ENCODE data around the gene MAP2K1. TPM values are rescaled to one million over a fixed set of nuclear protein-coding genes. Genes with fewer than 3 reads are reported as not detected.
"Not testable (repeated sequence)": the region's sequence is repeated elsewhere in the genome, so short reads cannot be mapped to it uniquely, and the experiment has no call there.

The MAP2K1 gene
- polyA plus RNA-seq, 1 donor from 2014 or later, result 39.7 TPM

- H3K9me3 Mint-ChIP-seq, result no peaks in the 10 kb centered on the region
- H3K36me3 Mint-ChIP-seq, result peaks cover 8% of the 10 kb centered on the region
- no peak overlapping the region for H3K27ac Mint-ChIP-seq
- no peaks in the 10 kb centered on the region for H3K27me3 Mint-ChIP-seq
- H3K4me1 Mint-ChIP-seq, result peaks cover 29 to 31% (median 30%) of the 10 kb centered on the region in 3 donors
- H3K4me3 Mint-ChIP-seq, result peak overlapping the region in 1 of 4 donors; percentile 52
Observed at GRCh38 chr15:66424963-66425612, 38.4 kb downstream of the MAP2K1 start.

DNA sequence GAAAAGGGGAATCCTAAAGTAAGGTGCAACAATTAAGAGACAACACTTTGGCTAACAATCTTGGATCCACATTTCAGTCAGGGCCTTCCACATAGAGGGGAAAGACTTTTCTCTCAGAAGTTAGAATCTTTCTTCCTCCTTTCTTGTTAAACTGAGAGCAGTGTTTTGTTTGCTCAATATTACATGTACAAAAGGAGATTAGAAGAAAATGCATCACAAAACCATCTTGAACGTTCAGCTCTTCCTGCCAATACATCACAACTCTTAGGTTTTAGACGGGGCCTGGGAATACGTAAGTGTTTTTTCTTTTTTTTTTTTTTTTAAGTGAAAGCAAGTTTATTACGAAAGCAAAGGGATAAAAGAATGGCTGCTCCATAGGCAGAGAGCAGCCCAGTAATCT, 39.1 kb downstream of the MAP2K1 start:
- no peaks in the 10 kb centered on the region for H3K9me3 Mint-ChIP-seq
- peaks cover 29 to 36% (median 31%) of the 10 kb centered on the region in 3 donors for H3K4me1 Mint-ChIP-seq
- H3K27me3 Mint-ChIP-seq, result no peaks in the 10 kb centered on the region
- peak overlapping the region in 2 of 4 donors; percentile 30 to 45 for H3K4me3 Mint-ChIP-seq
- peaks cover 8% of the 10 kb centered on the region for H3K36me3 Mint-ChIP-seq
- no peak overlapping the region for H3K27ac Mint-ChIP-seq

- peak overlapping the region in 2 of 4 donors; percentile 43 to 56 for H3K4me3 Mint-ChIP-seq
- H3K27ac Mint-ChIP-seq, result peak overlapping the region in 1 of 3 donors; percentile 14
- peaks cover 7% of the 10 kb centered on the region for H3K36me3 Mint-ChIP-seq
- H3K9me3 Mint-ChIP-seq, result no peaks in the 10 kb centered on the region
- peaks cover 17 to 43% (median 33%) of the 10 kb centered on the region in 3 donors for H3K4me1 Mint-ChIP-seq
- no peaks in the 10 kb centered on the region for H3K27me3 Mint-ChIP-seq
Observed at GRCh38 chr15:66429117-66429516, 42.4 kb downstream of the MAP2K1 start.

- Mint-ChIP-seq H3K4me3 (peak overlapping the region in 1 of 4 donors; percentile 32), H3K27ac (no peak overlapping the region), H3K27me3 (no peaks in the 10 kb centered on the region), H3K9me3 (no peaks in the 10 kb centered on the region), H3K4me1 (peaks cover 17 to 43% (median 31%) of the 10 kb centered on the region in 3 donors), H3K36me3 (peaks cover 7% of the 10 kb centered on the region)
Observed at GRCh38 chr15:66429546-66429945, 42.8 kb downstream of the MAP2K1 start.

DNA sequence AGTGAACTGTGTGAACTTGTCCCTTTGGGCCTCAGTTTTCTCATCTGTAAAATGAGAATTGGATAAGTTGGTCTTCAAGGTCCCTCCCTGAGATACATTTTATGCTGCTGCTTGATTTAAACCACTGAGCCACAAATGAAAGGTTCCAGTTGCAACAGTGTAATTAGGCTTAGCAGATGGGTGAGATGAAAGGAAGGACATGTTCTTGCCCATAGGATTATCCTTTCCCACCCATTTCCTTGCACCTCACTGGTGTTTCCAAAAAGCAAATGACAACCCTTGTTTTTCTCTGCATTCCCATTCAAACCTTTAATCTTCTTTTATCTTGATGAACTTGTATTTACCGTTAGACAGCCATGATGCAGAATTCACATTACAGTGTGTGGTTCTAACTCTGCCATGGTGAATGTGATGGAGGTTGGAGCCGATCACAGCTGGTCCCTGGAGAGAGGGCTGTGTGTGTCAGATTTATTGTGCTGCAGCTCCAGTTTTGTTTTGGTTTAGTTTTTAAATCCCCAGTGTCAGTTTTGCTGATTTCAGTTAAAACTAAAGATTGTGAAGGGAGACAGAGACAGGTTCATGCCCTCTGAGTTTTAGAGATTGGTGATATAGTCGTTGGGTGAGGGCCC, 44.0 kb downstream of the MAP2K1 start:
- H3K27me3 Mint-ChIP-seq, result no peaks in the 10 kb centered on the region
- H3K4me3 Mint-ChIP-seq, result no peak overlapping the region
- H3K9me3 Mint-ChIP-seq, result no peaks in the 10 kb centered on the region
- peaks cover 6% of the 10 kb centered on the region for H3K36me3 Mint-ChIP-seq
- peaks cover 9 to 35% (median 23%) of the 10 kb centered on the region in 3 donors for H3K4me1 Mint-ChIP-seq
- H3K27ac Mint-ChIP-seq, result peak overlapping the region in 1 of 3 donors; percentile 87

DNA sequence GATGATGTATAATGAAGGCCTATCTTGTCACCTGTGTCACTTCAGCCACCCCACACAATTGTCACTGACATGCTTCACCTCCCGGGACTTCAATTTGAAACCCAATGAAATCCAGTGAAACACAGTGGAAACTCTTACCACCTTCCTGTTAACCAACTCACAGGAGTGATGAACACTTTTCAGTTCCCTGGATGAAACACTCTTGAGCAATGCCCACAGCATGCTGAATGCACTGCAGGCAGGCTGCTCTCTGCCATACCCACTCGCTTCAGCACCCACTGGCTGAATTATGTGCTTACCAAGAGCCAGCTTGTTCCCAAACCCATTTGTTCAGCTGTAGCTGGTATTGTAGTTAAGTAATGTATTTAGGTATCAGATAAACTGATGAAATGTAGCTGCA, 47.0 kb downstream of the MAP2K1 start:
- peaks cover 11% of the 10 kb centered on the region for H3K36me3 Mint-ChIP-seq
- H3K9me3 Mint-ChIP-seq, result no peaks in the 10 kb centered on the region
- H3K27ac Mint-ChIP-seq, result no peak overlapping the region
- H3K4me1 Mint-ChIP-seq, result peaks cover 6 to 28% (median 13%) of the 10 kb centered on the region in 3 donors
- H3K27me3 Mint-ChIP-seq, result no peaks in the 10 kb centered on the region
- H3K4me3 Mint-ChIP-seq, result no peak overlapping the region

DNA sequence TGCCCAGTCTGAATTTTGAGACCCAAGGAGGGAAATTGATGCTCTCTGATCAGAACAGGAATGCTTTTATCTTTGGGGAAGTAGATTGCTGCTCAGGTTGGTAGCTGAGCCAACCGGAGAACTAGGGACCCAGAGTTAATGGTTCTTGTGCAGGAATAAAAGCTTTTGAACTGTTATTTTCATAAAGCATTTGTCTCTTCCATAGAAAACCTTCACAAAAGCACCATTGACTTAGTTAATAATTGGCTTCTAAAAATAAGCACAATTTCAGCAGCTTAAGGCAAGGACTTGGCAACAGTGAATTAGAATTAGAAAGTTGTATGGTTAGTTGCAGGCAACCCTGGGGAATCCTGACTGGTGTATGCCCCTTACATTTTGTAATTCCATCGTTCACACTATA, 53.8 kb downstream of the MAP2K1 start:
- Mint-ChIP-seq H3K4me1 (no peaks in the 10 kb centered on the region), H3K4me3 (no peak overlapping the region), H3K9me3 (no peaks in the 10 kb centered on the region), H3K36me3 (peaks cover 11% of the 10 kb centered on the region), H3K27me3 (no peaks in the 10 kb centered on the region), H3K27ac (peak overlapping the region in 1 of 3 donors; percentile 53)

DNA sequence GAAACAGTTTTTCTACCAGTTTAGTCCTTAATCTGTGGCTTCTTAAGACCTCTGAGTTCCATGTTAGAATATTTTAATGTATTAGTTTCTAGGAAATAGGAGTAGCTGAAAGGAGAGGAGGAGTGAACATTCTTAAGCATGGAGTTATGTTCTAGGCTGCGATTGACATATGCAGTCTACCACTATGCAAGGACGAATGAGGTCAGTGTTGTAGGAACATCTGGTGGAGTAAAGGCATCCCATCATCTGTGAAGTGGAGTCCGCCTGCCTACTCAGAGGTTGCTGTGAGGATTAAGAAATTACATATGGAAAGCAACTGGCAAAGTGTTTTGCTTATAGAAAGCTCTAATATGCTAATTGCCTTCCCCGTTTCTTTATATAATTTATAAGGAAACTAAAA, 65.7 kb downstream of the MAP2K1 start:
- Mint-ChIP-seq H3K4me1 (peaks cover 0 to 3% (median 3%) of the 10 kb centered on the region in 3 donors), H3K36me3 (peaks cover 6% of the 10 kb centered on the region), H3K9me3 (peaks cover 0 to 3% (median 1%) of the 10 kb centered on the region in 3 donors), H3K27me3 (no peaks in the 10 kb centered on the region), H3K4me3 (no peak overlapping the region), H3K27ac (no peak overlapping the region)

GRCh38 chr15:66452971-66453580, 66.4 kb downstream of the MAP2K1 start:
- Mint-ChIP-seq H3K27me3 (no peaks in the 10 kb centered on the region), H3K4me3 (no peak overlapping the region), H3K4me1 (peaks cover 1 to 5% (median 4%) of the 10 kb centered on the region in 3 donors), H3K9me3 (peaks cover 0 to 2% (median 1%) of the 10 kb centered on the region in 3 donors), H3K27ac (no peak overlapping the region), H3K36me3 (peaks cover 5% of the 10 kb centered on the region)

DNA sequence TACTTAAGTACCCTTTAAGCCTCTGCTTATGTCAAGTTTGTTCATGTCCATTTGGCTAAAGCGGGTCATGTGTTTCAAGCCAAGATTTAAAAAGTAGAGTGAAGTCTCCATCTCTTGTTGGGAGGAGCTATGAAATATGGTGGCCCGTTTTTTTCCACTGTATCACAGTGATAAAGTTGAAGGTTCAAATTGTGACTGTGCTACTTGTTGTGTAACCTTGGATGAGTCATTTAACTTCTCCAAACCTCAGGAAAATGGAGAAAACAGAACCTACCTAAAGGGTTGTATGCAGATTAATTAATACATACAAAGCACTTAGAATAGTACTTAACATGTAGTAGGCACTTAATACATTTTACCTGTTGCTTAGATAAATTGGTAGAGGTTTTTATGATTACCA, 67.4 kb downstream of the MAP2K1 start:
- Mint-ChIP-seq H3K27ac (no peak overlapping the region), H3K36me3 (peaks cover 3% of the 10 kb centered on the region), H3K4me3 (peak overlapping the region in 1 of 4 donors; percentile 33), H3K4me1 (peaks cover 4 to 6% (median 5%) of the 10 kb centered on the region in 3 donors), H3K9me3 (peaks cover 0 to 1% (median 0%) of the 10 kb centered on the region in 3 donors), H3K27me3 (no peaks in the 10 kb centered on the region)

DNA sequence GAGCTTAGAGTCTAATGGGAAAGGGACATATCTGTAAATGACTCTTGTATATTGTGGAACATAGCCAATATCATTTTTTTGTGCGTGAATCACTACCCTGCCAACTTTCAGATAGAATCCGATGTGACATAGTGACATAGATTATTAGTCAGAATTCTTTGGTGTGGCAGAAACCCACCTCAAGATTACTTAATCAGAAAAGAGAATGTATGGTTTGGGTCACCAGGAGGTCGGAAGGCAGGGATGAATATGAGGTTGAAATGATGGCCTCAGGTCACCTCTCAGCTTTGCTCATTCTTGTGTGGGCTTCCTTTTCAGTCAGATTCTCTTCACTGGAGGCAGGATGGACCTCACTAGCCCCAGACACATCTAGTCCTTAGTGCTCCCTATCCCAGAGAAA, 69.5 kb downstream of the MAP2K1 start:
- H3K27me3 Mint-ChIP-seq, result no peaks in the 10 kb centered on the region
- peak overlapping the region in 2 of 3 donors; percentile 25 to 31 for H3K27ac Mint-ChIP-seq
- H3K4me1 Mint-ChIP-seq, result peaks cover 4 to 6% (median 5%) of the 10 kb centered on the region in 3 donors

GRCh38 chr15:66459818-66460615, 73.3 kb downstream of the MAP2K1 start:
- no peak overlapping the region for H3K4me3 Mint-ChIP-seq
- no peak overlapping the region for H3K27ac Mint-ChIP-seq
- H3K36me3 Mint-ChIP-seq, result peaks cover 5% of the 10 kb centered on the region
- H3K9me3 Mint-ChIP-seq, result no peaks in the 10 kb centered on the region
- peaks cover 2 to 9% (median 6%) of the 10 kb centered on the region in 3 donors for H3K4me1 Mint-ChIP-seq
- H3K27me3 Mint-ChIP-seq, result no peaks in the 10 kb centered on the region

More for the DNA sequence above, 69.5 kb downstream of the MAP2K1 start:
- H3K9me3 Mint-ChIP-seq, result peaks cover 0 to 1% (median 0%) of the 10 kb centered on the region in 3 donors
- peaks cover 2% of the 10 kb centered on the region for H3K36me3 Mint-ChIP-seq
- H3K4me3 Mint-ChIP-seq, result no peak overlapping the region

GRCh38 chr15:66461294-66461693, 74.6 kb downstream of the MAP2K1 start:
- H3K4me1 Mint-ChIP-seq, result peaks cover 4 to 14% (median 9%) of the 10 kb centered on the region in 3 donors
- H3K27me3 Mint-ChIP-seq, H3K4me3 Mint-ChIP-seq, H3K27ac Mint-ChIP-seq, H3K9me3 Mint-ChIP-seq, H3K36me3 Mint-ChIP-seq: not testable (repeated sequence)

DNA sequence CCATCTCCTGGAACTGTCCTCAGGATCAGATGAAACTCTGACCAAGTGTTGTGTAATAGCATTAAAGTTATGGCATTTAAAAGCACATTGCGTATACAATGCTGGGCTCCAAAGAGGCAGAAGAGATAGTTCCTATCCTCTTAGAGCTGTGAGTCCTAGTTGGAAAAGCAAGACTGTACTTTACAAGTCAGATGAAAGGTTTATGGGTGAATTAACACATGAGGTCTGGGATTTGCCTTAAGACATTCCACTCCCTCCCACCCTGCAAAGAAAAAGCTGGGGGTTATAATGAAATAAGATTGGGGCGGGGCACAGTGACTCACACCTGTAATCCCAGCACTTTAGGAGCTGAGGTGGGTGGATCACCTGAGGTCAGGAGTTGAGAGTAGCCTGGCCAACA, 75.2 kb downstream of the MAP2K1 start:
- H3K9me3 Mint-ChIP-seq, result no peaks in the 10 kb centered on the region
- H3K4me1 Mint-ChIP-seq, result peaks cover 4 to 14% (median 9%) of the 10 kb centered on the region in 3 donors
- no peaks in the 10 kb centered on the region for H3K27me3 Mint-ChIP-seq
- peak overlapping the region in 1 of 4 donors; percentile 39 for H3K4me3 Mint-ChIP-seq
- H3K36me3 Mint-ChIP-seq, result peaks cover 5% of the 10 kb centered on the region
- peak overlapping the region in 1 of 3 donors; percentile 63 for H3K27ac Mint-ChIP-seq

DNA sequence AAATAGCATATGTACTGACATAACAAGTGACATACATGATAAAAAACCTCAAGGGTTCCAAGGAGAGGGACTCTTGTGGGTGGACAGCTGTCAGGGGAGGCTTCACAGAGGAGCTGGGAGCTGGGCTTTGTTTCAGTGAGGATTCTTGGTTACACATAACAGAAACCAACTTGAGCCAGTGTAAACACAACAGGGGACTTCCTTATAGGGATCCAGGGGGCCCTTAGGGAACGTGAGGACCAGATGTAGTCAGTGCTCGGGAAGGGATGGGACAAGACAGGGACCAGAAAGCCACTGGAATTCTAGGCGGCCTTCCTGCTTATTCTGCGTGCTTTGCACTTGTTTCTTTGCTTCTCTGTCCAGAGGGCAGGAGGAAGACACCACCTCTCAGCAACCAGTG, 75.9 kb downstream of the MAP2K1 start:
- Mint-ChIP-seq H3K27me3 (no peaks in the 10 kb centered on the region), H3K9me3 (no peaks in the 10 kb centered on the region), H3K4me3 (no peak overlapping the region), H3K4me1 (peaks cover 2 to 14% (median 9%) of the 10 kb centered on the region in 3 donors), H3K36me3 (peaks cover 5% of the 10 kb centered on the region), H3K27ac (no peak overlapping the region)
